NCI-H128 (cell line): ENCODE measurements around the gene ADGRD1.

Experiments
- DNase-seq: peaks from one replicate; lab custom pipeline; 2025; ENCODE audit not compliant: unreplicated experiment; lab: John Stamatoyannopoulos, UW

Gene ADGRD1

DNA sequence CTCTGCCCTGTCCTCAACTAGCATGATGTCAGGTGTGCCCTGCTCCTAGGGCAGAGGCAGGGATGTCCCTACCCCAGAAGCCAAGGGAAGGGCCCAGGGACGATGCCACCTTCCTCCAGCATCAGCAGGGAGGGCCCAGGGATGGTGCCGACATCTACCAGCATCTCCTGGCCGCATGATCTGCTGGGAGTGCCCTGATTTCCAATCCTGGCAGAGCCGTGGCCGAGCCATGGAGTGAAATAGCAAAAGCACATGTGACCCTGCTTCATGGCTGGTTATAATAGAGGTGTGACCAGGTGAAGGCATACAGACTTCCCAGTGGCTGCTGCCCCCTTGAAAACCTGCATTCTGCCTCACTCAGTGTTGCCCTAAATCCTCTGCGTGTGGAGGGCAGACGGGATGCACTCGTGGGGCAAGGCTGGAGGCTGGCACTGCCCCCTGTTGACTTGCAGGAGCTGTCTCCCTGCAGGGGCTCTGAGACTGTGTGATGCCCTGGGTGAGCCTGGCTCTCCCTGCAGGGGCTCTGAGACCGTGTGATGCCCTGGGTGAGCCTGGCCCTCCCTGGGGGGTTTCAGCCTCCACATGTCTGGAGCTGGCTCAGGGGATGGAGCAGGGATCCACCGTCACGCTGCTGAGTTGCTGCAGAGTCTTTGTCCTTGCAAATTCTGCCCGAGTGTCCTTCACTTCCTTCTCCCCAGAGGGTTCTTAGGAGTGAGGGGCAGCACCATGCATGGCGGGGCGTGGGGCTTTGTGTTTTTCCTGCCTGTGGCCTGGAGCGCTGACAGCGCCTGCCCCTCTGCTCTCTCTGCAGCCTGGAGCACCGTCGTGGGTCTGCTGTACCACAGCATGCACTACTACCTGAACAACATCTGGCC is 51.7 kb downstream of the ADGRD1 start:
- no peak for DNase-seq

DNA sequence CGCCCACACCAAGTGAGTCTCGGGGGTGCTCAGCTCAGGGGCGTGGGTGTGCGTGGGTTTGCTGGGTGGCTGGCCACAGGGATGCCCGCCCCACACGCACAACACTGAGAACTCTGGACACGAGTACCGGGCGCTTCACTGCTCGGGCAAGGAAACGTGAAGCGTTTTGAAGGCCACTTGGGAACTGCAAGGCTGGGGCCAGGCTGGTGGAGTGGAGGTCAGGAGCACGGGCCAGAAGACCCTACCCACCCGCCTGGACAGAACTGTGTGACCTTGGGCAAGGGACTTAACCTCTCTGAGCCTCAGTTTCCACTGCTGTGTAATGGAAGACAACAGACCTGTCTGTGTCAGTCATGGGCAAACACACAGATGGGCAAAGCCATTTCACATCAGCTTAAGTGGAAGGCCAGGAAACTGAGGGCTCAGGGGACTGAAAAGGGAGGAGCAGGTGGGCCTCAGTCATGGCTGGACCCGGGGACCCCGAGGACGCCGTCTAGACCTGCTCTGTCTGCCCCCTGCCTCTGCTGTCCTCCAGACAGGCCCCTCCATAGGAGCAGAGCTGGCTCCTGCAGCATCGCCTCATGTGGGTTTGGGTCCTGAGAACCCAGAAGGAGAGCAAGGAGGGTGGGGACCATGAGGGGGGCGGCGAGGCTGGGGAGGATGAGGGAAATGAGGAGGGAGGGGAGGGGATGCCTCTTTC is 52.5 kb downstream of the ADGRD1 start:
- DNase-seq: no peak

DNA sequence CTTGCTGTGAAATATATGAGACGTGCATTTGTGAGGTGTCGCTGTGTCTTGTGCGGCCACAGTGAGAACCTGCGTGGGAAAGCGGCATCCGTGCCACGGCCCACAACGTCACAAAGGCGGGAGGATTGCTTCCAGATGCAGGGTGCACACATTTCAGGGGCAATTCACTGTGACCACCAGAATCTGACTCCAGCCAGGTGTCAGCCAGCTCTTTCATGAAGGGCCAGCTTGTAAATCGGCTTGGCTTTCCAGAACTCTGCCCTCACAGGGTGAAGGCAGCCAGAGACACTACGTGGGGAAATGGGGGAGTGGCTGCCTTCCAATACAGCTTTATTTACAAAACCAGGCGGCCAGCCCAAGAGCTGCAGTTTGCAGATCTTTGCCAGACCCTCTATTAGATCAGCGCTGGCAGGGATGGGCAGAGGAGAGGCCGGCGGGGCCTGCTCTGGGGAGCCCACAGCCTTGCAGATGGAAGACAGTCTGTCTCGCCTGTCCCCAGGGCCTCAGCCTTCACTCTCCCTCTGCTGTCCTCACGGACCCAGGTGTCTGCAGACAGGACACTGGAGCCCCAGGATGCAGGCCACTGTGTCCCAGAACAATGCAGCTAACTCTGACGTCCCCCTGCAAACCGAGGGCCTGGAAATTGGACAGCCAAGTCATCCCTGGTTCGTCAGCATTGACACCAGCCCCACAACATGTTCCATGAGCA is 53.5 kb downstream of the ADGRD1 start:
- DNase-seq: no peak

DNA sequence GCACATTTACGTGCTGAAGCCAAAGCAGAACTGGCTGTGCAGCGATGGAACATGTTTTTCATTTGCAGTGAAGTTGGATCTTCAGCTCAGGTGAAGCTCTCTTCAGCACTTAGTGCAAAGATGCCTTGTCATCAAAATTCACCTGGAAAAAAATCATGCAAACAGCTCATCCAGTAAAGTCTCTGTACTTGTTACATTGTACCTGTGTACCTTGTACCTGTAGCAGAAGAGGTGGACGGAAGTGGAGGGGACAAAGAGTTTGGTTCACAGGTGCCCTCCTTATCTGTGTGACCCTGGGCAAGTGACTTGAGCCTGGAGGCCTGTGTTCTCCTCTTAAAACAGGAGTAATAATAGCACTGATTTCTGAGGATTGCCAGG is 54.0 kb downstream of the ADGRD1 start:
- DNase-seq: no peak

- no peak for DNase-seq
These were observed 54.6 kb downstream of the ADGRD1 start for GRCh38 chr12:131008131-131008912.

- DNase-seq: no peak
These were observed 55.2 kb downstream of the ADGRD1 start for GRCh38 chr12:131008913-131009270.

- no peak for DNase-seq
These were observed 56.1 kb downstream of the ADGRD1 start for GRCh38 chr12:131009595-131010395.

DNA sequence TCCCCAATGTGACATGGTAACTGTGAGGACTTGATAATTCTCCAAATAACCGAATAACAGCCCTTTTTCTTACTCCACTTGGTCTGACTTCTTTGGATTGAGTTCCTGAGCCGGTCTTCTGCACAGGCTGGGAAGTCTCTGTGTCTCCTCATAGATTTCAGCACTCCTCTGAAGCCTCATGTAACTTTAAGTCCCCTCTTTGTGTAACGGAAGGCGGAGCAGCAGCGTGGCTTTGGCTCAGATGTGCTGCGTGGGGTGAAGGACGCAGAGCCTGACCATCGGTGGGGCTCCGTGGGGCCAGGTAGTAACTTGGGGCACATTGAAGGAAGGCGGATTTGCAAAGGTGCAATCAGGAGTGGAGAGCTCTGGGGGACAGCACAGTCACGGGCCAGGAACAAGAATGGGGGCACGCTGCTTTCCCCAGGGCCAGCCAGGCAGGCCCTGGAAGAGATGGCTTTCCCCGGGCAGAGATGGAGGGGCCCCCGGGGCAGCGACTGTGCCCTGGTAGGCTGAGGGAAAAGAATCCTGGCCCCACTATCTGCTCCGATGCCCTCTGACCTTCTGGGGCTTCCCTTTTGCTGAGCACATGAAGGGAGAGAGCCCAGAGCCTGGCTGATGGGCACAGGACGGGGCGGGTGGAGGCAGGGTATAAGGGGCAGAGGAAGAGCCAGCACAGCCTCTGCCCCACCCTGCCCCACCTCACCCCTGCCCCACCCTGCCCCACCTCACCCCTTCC is 56.9 kb downstream of the ADGRD1 start:
- no peak for DNase-seq

DNA sequence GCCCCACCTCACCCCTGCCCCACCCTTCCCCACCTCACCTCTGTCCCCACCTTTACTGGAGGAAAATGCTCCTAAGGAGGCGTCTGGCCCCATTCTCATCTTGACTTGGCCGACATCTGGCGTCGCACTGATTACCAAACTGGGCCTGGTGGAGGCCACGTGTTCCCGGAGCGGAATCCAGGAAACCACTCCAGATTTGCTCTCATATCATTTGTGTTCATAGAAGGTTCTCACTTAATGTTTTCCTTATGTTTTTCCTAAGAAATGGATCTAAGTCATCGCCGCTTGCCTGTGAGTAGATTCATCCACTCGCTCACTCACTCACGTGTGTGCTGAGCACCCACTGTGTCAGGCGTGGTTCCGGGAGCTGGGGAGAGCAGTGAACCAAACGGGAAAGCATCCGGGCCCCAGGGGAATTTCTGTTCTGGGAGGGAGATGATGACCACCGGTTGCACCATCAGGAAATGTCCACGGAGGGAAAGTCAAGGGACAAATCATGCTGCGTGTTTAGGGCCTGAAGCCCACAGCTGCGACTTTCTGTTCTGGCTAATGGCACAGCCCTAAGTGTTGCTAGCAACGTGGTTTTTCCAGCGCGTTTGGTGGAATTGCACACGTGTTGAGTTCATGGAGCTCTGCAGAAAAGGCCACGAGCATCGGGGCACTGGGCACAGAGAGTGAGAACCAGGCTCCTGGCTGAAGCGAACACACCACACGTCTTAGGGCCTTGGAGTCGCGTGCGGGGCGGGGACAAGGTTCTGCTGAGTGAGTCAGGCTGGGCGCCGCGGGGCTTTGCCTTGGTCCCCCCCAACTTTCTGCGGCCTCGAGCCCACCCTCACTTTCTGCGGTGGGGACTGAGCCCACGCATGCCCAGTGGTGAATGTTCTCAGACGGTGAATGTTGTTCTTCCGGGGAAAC is 57.7 kb downstream of the ADGRD1 start:
- no peak for DNase-seq

GRCh38 chr12:131012279-131013069 is 58.8 kb downstream of the ADGRD1 start:
- no peak for DNase-seq

GRCh38 chr12:131013118-131013517 is 59.4 kb downstream of the ADGRD1 start:
- DNase-seq: no peak

- DNase-seq: no peak
These were observed 60.6 kb downstream of the ADGRD1 start for GRCh38 chr12:131014343-131014742.

GRCh38 chr12:131015581-131016337 is 62.1 kb downstream of the ADGRD1 start:
- DNase-seq: no peak

DNA sequence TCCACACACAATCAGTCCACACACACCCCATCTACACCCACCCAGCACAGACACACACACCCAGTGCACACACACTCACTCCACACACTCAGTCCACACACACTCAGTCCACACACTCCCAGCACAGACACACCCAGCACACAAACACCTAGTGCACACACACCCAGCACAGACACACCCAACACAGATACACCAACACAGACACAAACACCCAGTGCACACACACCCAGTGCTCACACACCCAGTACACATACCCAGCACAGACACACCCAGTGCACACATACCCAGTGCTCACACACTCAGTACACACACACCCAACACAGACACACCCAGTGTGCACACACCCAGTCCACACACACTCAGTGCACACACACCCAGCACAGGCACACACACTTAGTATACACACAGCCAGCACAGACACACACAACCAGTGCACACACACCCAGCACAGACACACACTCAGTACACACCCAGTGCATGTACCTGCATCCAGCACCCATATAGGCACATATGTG is 63.8 kb downstream of the ADGRD1 start:
- no peak for DNase-seq

GRCh38 chr12:131018019-131018620 is 64.4 kb downstream of the ADGRD1 start:
- no peak for DNase-seq

DNA sequence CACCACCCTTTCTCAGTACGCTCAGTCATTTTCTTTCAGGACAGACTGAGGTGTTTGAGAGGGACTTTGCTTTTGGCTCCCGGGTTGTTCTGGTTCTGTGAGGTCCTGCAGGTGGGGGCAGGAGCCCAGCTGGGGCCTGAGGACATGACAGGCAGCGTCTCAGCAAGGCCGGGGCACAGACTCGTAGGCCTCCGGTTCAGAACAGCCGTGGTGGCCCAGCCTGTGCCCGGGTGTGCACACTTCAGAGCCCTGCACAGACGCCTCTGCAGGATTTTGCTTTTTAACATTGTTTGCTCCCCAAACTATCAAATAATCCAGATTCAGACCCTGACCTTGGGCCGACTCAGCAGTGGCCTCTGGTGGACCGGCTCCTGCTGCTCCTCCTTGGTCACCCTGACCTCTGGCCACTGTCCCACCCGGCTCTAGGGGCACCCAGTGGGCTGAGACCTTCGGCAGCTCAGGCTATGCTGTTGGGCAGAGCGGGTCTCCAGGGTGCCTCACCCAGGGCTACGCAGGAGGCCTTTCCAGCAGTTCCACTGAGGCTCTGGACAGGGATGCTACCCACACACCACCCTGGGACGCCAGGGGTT is 65.2 kb downstream of the ADGRD1 start:
- DNase-seq: no peak
